HG03135 (cell line): ENCODE measurements around the gene PRKAR1B.

Experiments used
- ATAC-seq: cut with Tn5 transposase; IDR thresholded peaks from one replicate; pipeline ENCODE4 v1.9.1; 2021; ENCODE audit warnings: mild to moderate bottlenecking, moderate library complexity; ENCODE audit not compliant: unreplicated experiment

The PRKAR1B gene

DNA sequence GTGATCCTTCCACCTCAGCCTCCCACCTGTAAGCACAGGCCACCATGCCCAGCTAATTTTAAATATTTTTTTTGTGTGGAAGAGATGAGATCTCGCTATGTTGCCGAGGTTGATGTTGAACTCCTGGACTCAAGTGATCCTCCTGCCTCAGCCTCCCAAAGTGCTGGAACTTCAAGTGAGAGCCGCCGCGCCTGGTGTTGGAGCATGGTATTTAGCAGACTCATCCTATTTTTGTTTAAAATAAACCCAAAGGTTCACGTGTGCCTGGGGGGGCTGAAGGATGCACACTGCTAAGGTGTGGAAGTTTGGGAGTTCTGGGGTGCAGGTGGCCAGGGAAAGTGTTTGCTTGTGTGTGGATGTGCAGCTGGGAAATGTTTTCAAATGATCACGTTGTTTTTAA is 225.6 kb downstream of the PRKAR1B start:
- ATAC-seq = no peak

DNA sequence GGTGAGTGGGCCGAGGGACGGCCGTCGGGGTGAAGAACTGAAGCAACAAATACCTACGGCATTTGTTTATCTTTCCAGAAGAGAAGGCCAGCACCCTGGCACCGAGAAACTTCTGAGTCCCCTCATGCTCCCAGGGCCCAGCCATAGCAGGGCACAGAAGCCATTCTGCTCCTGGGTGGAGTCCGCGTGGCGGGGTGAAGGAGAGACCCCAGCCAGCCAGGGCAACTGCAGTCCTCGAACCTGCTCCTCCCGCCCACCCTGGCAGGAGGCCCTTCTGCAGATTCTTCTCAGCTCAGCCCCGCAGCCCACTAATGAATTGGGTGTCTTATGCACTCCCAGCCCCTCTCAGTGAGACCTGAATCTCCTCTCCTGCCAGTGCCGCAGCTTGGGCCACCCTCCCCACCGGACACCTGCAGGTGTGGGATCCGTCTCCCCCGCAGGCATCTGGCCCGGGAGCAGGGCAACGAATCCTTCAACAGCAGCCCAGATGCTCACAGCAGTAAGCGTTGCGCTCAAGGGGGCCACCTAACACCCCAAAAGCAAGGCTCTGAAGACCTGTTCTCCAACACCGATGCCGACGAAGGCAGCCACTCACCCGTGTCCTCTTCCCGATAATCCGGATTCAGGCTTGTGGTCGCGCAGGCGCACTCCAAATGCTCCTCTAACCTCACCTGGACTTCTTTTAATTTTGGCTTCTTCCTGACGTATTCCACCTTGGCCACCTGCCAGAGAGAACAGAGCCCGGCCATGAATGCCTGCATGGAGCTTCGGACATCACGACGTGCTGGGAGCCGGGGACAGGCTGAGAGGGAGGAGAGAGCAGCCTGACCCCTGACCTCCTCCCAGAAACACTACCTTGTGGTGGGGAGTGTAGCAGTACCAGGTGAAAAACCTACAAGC is 226.3 kb downstream of the PRKAR1B start:
- ATAC-seq = no peak

DNA sequence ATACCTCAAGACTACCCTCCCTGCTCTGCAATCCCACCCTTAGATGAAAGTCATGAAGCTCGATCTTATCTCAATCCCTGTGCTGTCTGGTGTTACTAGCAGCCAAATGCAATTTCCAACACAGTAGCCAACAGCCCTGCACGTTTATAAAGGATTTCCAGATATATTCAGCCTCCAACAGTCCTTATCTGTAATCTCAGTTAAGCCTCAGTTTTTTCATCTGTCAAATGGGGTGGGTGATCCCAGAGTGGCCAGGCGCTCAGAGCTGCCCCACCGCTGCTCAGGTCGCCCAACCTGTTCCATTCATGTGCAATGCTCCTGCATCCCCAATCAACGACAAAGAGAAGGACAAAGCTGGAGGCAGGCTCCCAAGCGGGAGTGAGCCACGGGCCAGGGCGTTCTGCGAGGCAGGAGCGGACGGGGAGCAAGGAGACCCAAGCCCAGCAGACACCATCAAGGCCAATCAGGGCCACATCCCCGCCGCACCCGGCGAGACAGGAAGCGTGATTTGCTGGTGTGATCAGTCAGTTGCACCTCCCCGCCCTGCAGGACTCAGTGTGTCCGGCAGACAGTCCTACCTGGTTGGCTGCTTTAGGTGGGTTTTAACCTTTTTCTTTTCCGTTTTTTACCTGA is 227.1 kb downstream of the PRKAR1B start:
- no peak for ATAC-seq
